Liver (tissue), 3 donors: ENCODE measurements around the gene ASIC2.

Source experiments
- CTCF ChIP-seq: fragments of 150-350 bp; IDR thresholded peaks from 2 replicates; pipeline ENCODE4 v1.5.1; 2017; ENCODE audit warnings: improper control_type of control experiment, low read depth, low read length; ENCODE audit not compliant: missing input control
- EGR1 ChIP-seq, 2 donors: IDR thresholded peaks; 2 replicates each; pipeline ENCODE4 v1.6.1; 2016 to 2018; ENCODE audit warnings: antibody characterized with exemption in 2 of 2, low read depth in 2 of 2
- GABPA ChIP-seq, 2 donors: IDR thresholded peaks in 1 of 2; conservative IDR thresholded peaks in 1 of 2; 2 replicates each; pipeline ENCODE4 v1.6.1; 2016; ENCODE audit warnings: antibody characterized with exemption in 2 of 2, mild to moderate bottlenecking in 1 of 2, moderate library complexity in 1 of 2
- HNF4A ChIP-seq, 2 donors: conservative IDR thresholded peaks; 2 replicates each; pipeline ENCODE4 v1.6.1; 2016; ENCODE audit warnings: antibody characterized with exemption in 2 of 2, mild to moderate bottlenecking in 2 of 2
- JUND ChIP-seq, 2 donors: IDR thresholded peaks; 2 replicates each; pipeline ENCODE4 v1.6.1; 2016; ENCODE audit warnings: antibody characterized with exemption in 2 of 2
- MAX ChIP-seq: IDR thresholded peaks from 2 replicates; pipeline ENCODE4 v1.6.1; 2016; ENCODE audit warnings: antibody characterized with exemption
- NR2F2 ChIP-seq: IDR thresholded peaks from 2 replicates; pipeline ENCODE4 v1.6.1; 2016; ENCODE audit warnings: antibody characterized with exemption
- RAD21 ChIP-seq, 2 donors: IDR thresholded peaks; 2 replicates each; pipeline ENCODE4 v1.6.1; 2016; ENCODE audit warnings: antibody characterized with exemption in 2 of 2, mild to moderate bottlenecking in 2 of 2
- REST ChIP-seq: IDR thresholded peaks from 2 replicates; pipeline ENCODE4 v1.6.1; 2016; ENCODE audit warnings: antibody characterized with exemption, mild to moderate bottlenecking
- RXRA ChIP-seq, 2 donors: IDR thresholded peaks; 2 replicates each; pipeline ENCODE4 v1.6.1; 2017 to 2018; ENCODE audit warnings: antibody characterized with exemption in 2 of 2, mild to moderate bottlenecking in 1 of 2
- SP1 ChIP-seq: IDR thresholded peaks from 2 replicates; pipeline ENCODE4 v1.6.1; 2018; ENCODE audit warnings: antibody characterized with exemption, mild to moderate bottlenecking
- TAF1 ChIP-seq: conservative IDR thresholded peaks from 2 replicates; pipeline ENCODE4 v1.6.1; 2016; ENCODE audit warnings: antibody characterized with exemption, mild to moderate bottlenecking
- YY1 ChIP-seq: IDR thresholded peaks from 2 replicates; pipeline ENCODE4 v1.6.1; 2016; ENCODE audit warnings: antibody characterized with exemption, mild to moderate bottlenecking
- donor health status: healthy.
- donor health status: healthy.

- no peak for TF ChIP-seq SP1
- no peak for TF ChIP-seq CTCF
- TF ChIP-seq REST, result no peak
- no peak for TF ChIP-seq RXRA (IDR thresholded peaks at IDR 0.05)
- TF ChIP-seq YY1, result no peak
- TF ChIP-seq TAF1, result no peak
- TF ChIP-seq RAD21 (IDR thresholded peaks at IDR 0.05), result no peak
- TF ChIP-seq MAX, result no peak
- no peak for TF ChIP-seq JUND (IDR thresholded peaks at IDR 0.05)
- no peak for TF ChIP-seq NR2F2
- no peak for TF ChIP-seq HNF4A (conservative IDR thresholded peaks at IDR 0.05)
- TF ChIP-seq GABPA (IDR thresholded peaks at IDR 0.05 in 1 of 2, conservative IDR thresholded peaks at IDR 0.05 in 1 of 2), result no peak
- TF ChIP-seq EGR1 (IDR thresholded peaks at IDR 0.05; ENCODE audit: low read depth in 2 of 2), result no peak
Observed at GRCh38 chr17:33028778-33029177, 264.3 kb downstream of the ASIC2 start.
